Astrocyte (in vitro differentiated cells and primary cell): ENCODE data around the gene SBK3. TPM values are rescaled to one million over a fixed set of nuclear protein-coding genes. Genes with fewer than 3 reads are reported as not detected.

Source experiments
- DNase-seq: peaks from one replicate; pipeline ENCODE4 v3.0.0-alpha.2; 2010; ENCODE audit warnings: low read depth
- FAIRE-seq: peaks from 2 replicates; lab custom pipeline; 2011; peaks lifted over from hg19 to GRCh38; lab: Jason Lieb, UNC
- H2AFZ ChIP-seq: 2 replicates; pipeline ENCODE4 v1.6.0; 2012; ENCODE audit warnings: low read depth, low read length, inconsistent platforms
- H3K27ac ChIP-seq: 2 replicates; pipeline ENCODE4 v1.5.1; 2011; ENCODE audit warnings: low read depth, low read length, inconsistent platforms
- H3K27me3 ChIP-seq: 2 replicates; pipeline ENCODE4 v1.6.0; 2011; ENCODE audit warnings: low read length, inconsistent platforms; ENCODE audit not compliant: insufficient read depth
- H3K36me3 ChIP-seq: 2 replicates; pipeline ENCODE4 v1.5.1; 2011; ENCODE audit warnings: low read length, inconsistent platforms; ENCODE audit not compliant: insufficient read depth
- H3K4me1 ChIP-seq: 2 replicates; pipeline ENCODE4 v1.5.1; 2011; ENCODE audit warnings: low read length, inconsistent platforms; ENCODE audit not compliant: insufficient read depth
- H3K4me2 ChIP-seq: 2 replicates; pipeline ENCODE4 v1.6.0; 2012; ENCODE audit warnings: low read length, inconsistent platforms
- H3K4me3 ChIP-seq: 2 replicates; pipeline ENCODE4 v1.5.1; 2011; ENCODE audit warnings: low read depth, mild to moderate bottlenecking, low read length, inconsistent platforms; ENCODE audit not compliant: insufficient read depth
- H3K79me2 ChIP-seq: 2 replicates; pipeline ENCODE4 v1.6.0; 2012; ENCODE audit warnings: mild to moderate bottlenecking, low read length, inconsistent platforms; ENCODE audit not compliant: insufficient read depth
- H3K9ac ChIP-seq: 2 replicates; pipeline ENCODE4 v1.6.0; 2012; ENCODE audit warnings: mild to moderate bottlenecking, low read length, inconsistent platforms
- H3K9me3 ChIP-seq: 2 replicates; pipeline ENCODE4 v1.5.1; 2012; ENCODE audit warnings: low read depth, mild to moderate bottlenecking, low read length, inconsistent platforms; ENCODE audit not compliant: insufficient read depth
- H4K20me1 ChIP-seq: 2 replicates; pipeline ENCODE4 v1.6.0; 2012; ENCODE audit warnings: low read length, inconsistent platforms; ENCODE audit not compliant: insufficient read depth
- H3K27ac Mint-ChIP-seq: one replicate; pipeline ENCODE4 v1.8.0; 2021; ENCODE audit warnings: mild to moderate bottlenecking, mixed read lengths; ENCODE audit not compliant: unreplicated experiment
- H3K27me3 Mint-ChIP-seq: one replicate; pipeline ENCODE4 v1.8.0; 2021; ENCODE audit warnings: low read depth, mixed read lengths; ENCODE audit not compliant: unreplicated experiment
- H3K36me3 Mint-ChIP-seq: one replicate; pipeline ENCODE4 v1.8.0; 2021; ENCODE audit warnings: low read depth, mixed read lengths; ENCODE audit not compliant: unreplicated experiment
- H3K4me1 Mint-ChIP-seq: one replicate; pipeline ENCODE4 v1.8.0; 2021; ENCODE audit warnings: low read depth, mixed read lengths; ENCODE audit not compliant: unreplicated experiment
- H3K4me3 Mint-ChIP-seq: one replicate; pipeline ENCODE4 v1.8.0; 2021; ENCODE audit warnings: mild to moderate bottlenecking, moderate library complexity, mixed read lengths; ENCODE audit not compliant: unreplicated experiment
- H3K9me3 Mint-ChIP-seq: one replicate; pipeline ENCODE4 v1.8.0; 2021; ENCODE audit warnings: mild to moderate bottlenecking, mixed read lengths; ENCODE audit not compliant: unreplicated experiment
- CTCF ChIP-seq: IDR thresholded peaks from 2 replicates; pipeline ENCODE4 v1.5.1; 2011; ENCODE audit warnings: low read depth, mild to moderate bottlenecking, inconsistent platforms, low read length, moderate library complexity; ENCODE audit not compliant: insufficient read depth
- EZH2 ChIP-seq: IDR thresholded peaks from 2 replicates; pipeline ENCODE4 v1.6.1; 2012; ENCODE audit warnings: mild to moderate bottlenecking, low read length, inconsistent platforms; ENCODE audit not compliant: insufficient read depth
- total RNA-seq: library from RNA; stranded (reverse); gene quantifications from 2 replicates; pipeline ENCODE4 v1.2.1, GENCODE V29; 2021

SBK3 gene
- total RNA-seq, 1 donor from 2014 or later = 0.91 TPM

GRCh38 chr19:55508120-55508519, 37.2 kb downstream of the SBK3 start:
- Mint-ChIP-seq H3K27ac (no peak overlapping the region), H3K9me3 (peaks cover 1% of the 10 kb centered on the region), H3K4me3 (no peak overlapping the region), H3K27me3 (no peaks in the 10 kb centered on the region), H3K36me3 (peaks cover 14% of the 10 kb centered on the region), H3K4me1 (peaks cover 2% of the 10 kb centered on the region)
- no peaks in the 10 kb centered on the region for H3K79me2 ChIP-seq
- no peak overlapping the region for H3K4me2 ChIP-seq
- peaks cover 3% of the 10 kb centered on the region for H3K4me1 ChIP-seq
- H3K4me3 ChIP-seq = no peak overlapping the region
- peaks cover 1% of the 10 kb centered on the region for H3K9me3 ChIP-seq
- no peak overlapping the region for H2AFZ ChIP-seq
- no peaks in the 10 kb centered on the region for H3K36me3 ChIP-seq
- TF ChIP-seq EZH2 = no peak
- no peak for TF ChIP-seq CTCF
- FAIRE-seq (no peak), DNase-seq (no peak)
- H3K9ac ChIP-seq = no peak overlapping the region
- H3K27ac ChIP-seq = no peak overlapping the region
- H3K27me3 ChIP-seq = no peaks in the 10 kb centered on the region
- peaks cover 5% of the 10 kb centered on the region for H4K20me1 ChIP-seq

DNA sequence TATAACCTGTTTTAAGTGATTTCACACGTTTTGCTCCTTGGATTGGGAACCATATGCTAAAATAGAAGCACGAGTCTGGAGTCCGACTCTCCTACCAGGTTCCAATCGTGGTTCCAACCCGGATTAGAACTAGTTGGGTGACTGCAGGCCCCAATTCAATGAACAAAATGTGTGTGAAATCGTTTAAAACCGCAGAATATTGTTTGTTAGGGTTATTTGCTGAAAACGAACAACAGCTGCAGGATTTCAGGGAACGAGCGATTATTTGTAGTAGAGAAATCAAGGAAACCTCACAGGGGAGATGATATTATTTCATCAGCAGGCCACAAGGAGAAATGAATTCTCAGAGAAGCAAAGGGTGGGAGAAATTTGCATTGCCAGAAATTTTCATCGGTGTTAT, 40.4 kb downstream of the SBK3 start:
- Histone ChIP-seq H3K9ac (no peak overlapping the region), H3K36me3 (no peaks in the 10 kb centered on the region), H3K79me2 (no peaks in the 10 kb centered on the region), H4K20me1 (no peaks in the 10 kb centered on the region), H3K4me1 (peaks cover 3% of the 10 kb centered on the region), H3K27ac (no peak overlapping the region), H2AFZ (no peak overlapping the region), H3K27me3 (no peaks in the 10 kb centered on the region), H3K9me3 (peaks cover 3% of the 10 kb centered on the region), H3K4me2 (no peak overlapping the region), H3K4me3 (no peak overlapping the region)
- peaks cover 7% of the 10 kb centered on the region for H3K27me3 Mint-ChIP-seq
- no peak for FAIRE-seq
- TF ChIP-seq CTCF (no peak), EZH2 (no peak)
- H3K9me3 Mint-ChIP-seq = peaks cover 2% of the 10 kb centered on the region
- H3K4me3 Mint-ChIP-seq = no peak overlapping the region
- peaks cover 2% of the 10 kb centered on the region for H3K4me1 Mint-ChIP-seq
- H3K36me3 Mint-ChIP-seq = peaks cover 24% of the 10 kb centered on the region
- DNase-seq = no peak
- H3K27ac Mint-ChIP-seq = no peak overlapping the region

- Histone ChIP-seq H3K4me2 (peak overlapping the region; percentile 76), H2AFZ (peak overlapping the region; percentile 79), H3K27ac (no peak overlapping the region), H3K79me2 (no peaks in the 10 kb centered on the region), H3K9me3 (peaks cover 3% of the 10 kb centered on the region), H3K36me3 (no peaks in the 10 kb centered on the region), H3K9ac (no peak overlapping the region), H3K27me3 (no peaks in the 10 kb centered on the region), H3K4me3 (no peak overlapping the region), H3K4me1 (peaks cover 3% of the 10 kb centered on the region), H4K20me1 (no peaks in the 10 kb centered on the region)
- Mint-ChIP-seq H3K27me3 (peaks cover 7% of the 10 kb centered on the region), H3K9me3 (peaks cover 3% of the 10 kb centered on the region), H3K27ac (no peak overlapping the region), H3K4me3 (no peak overlapping the region), H3K4me1 (peaks cover 2% of the 10 kb centered on the region), H3K36me3 (peaks cover 32% of the 10 kb centered on the region)
- TF ChIP-seq EZH2 = no peak
- TF ChIP-seq CTCF = no peak
- FAIRE-seq = no peak
- DNase-seq = no peak
Measured at GRCh38 chr19:55504252-55504603, 41.1 kb downstream of the SBK3 start.
